ENCODE results near the gene ALKBH6.

ALKBH6 gene

GRCh38 chr19:35991731-35992450, 22.1 kb downstream of the ALKBH6 start:
- no peak overlapping the region for H3K4me3 ChIP-seq (ENCODE audit: low read depth, low read length, poor library complexity, severe bottlenecking)
- no peaks in the 10 kb centered on the region for H4K20me1 ChIP-seq (ENCODE audit: insufficient read depth, low read length)
- no peak for TF ChIP-seq CTCF (IDR thresholded peaks at IDR 0.05; ENCODE audit: low read length)
- no peak for TF ChIP-seq EZH2 (IDR thresholded peaks at IDR 0.05; ENCODE audit: borderline replicate concordance, low read length)
- H3F3A ChIP-seq (ENCODE audit: insufficient read depth, low read length): no peaks in the 10 kb centered on the region
- H3K9ac ChIP-seq (ENCODE audit: low read length): no peak overlapping the region
- H3K27ac ChIP-seq (ENCODE audit: low read depth, low read length, poor library complexity, severe bottlenecking): no peak overlapping the region
- H3K9me3 ChIP-seq (ENCODE audit: low read length): no peaks in the 10 kb centered on the region
- no peaks in the 10 kb centered on the region for H3K9me2 ChIP-seq (ENCODE audit: low read depth, low read length)
- no peak overlapping the region for H3K4me2 ChIP-seq (ENCODE audit: low read length)
- peaks cover 16% of the 10 kb centered on the region for H3K4me1 ChIP-seq (ENCODE audit: insufficient read depth, low read length, severe bottlenecking)
- no peak overlapping the region for H2AFZ ChIP-seq (ENCODE audit: low read length)
- H3K79me2 ChIP-seq (ENCODE audit: insufficient read depth, low read length): peaks cover 13% of the 10 kb centered on the region
- H3K27me3 ChIP-seq (ENCODE audit: insufficient read depth, low read length): no peaks in the 10 kb centered on the region; the same call in 1 of the 2 replicates
- H3K36me3 ChIP-seq (ENCODE audit: insufficient read depth, low read length): no peaks in the 10 kb centered on the region

- Histone ChIP-seq H3K9me3 (ENCODE audit: low read length) (no peaks in the 10 kb centered on the region), H3K4me1 (ENCODE audit: insufficient read depth, low read length, severe bottlenecking) (peaks cover 8% of the 10 kb centered on the region), H3K4me3 (ENCODE audit: low read depth, low read length, poor library complexity, severe bottlenecking) (no peak overlapping the region), H3K4me2 (ENCODE audit: low read length) (no peak overlapping the region), H4K20me1 (ENCODE audit: insufficient read depth, low read length) (no peaks in the 10 kb centered on the region), H3K27me3 (ENCODE audit: insufficient read depth, low read length) (no peaks in the 10 kb centered on the region; the same call in 1 of the 2 replicates), H2AFZ (ENCODE audit: low read length) (no peak overlapping the region), H3K36me3 (ENCODE audit: insufficient read depth, low read length) (no peaks in the 10 kb centered on the region), H3K79me2 (ENCODE audit: insufficient read depth, low read length) (peaks cover 6% of the 10 kb centered on the region), H3K9ac (ENCODE audit: low read length) (no peak overlapping the region), H3K9me2 (ENCODE audit: low read depth, low read length) (no peaks in the 10 kb centered on the region), H3K27ac (ENCODE audit: low read depth, low read length, poor library complexity, severe bottlenecking) (no peak overlapping the region), H3F3A (ENCODE audit: insufficient read depth, low read length) (no peaks in the 10 kb centered on the region)
- no peak for TF ChIP-seq CTCF (IDR thresholded peaks at IDR 0.05; ENCODE audit: low read length)
- no peak for TF ChIP-seq EZH2 (IDR thresholded peaks at IDR 0.05; ENCODE audit: borderline replicate concordance, low read length)
Observed at GRCh38 chr19:35990771-35991730, 23.0 kb downstream of the ALKBH6 start.

GRCh38 chr19:35990156-35990555, 23.9 kb downstream of the ALKBH6 start:
- peaks cover 4% of the 10 kb centered on the region; the same call in 1 of the 2 replicates for H3K27me3 ChIP-seq (ENCODE audit: insufficient read depth, low read length)
- no peak overlapping the region for H3K9ac ChIP-seq (ENCODE audit: low read length)
- H3K4me3 ChIP-seq (ENCODE audit: low read depth, low read length, poor library complexity, severe bottlenecking): no peak overlapping the region
- no peaks in the 10 kb centered on the region for H3K36me3 ChIP-seq (ENCODE audit: insufficient read depth, low read length)
- H4K20me1 ChIP-seq (ENCODE audit: insufficient read depth, low read length): no peaks in the 10 kb centered on the region
- H2AFZ ChIP-seq (ENCODE audit: low read length): no peak overlapping the region
- H3K9me3 ChIP-seq (ENCODE audit: low read length): no peaks in the 10 kb centered on the region
- TF ChIP-seq EZH2 (IDR thresholded peaks at IDR 0.05; ENCODE audit: borderline replicate concordance, low read length) (no peak), CTCF (IDR thresholded peaks at IDR 0.05; ENCODE audit: low read length) (no peak)
- no peak overlapping the region for H3K27ac ChIP-seq (ENCODE audit: low read depth, low read length, poor library complexity, severe bottlenecking)
- H3K4me1 ChIP-seq (ENCODE audit: insufficient read depth, low read length, severe bottlenecking): peaks cover 4% of the 10 kb centered on the region
- no peaks in the 10 kb centered on the region for H3K9me2 ChIP-seq (ENCODE audit: low read depth, low read length)
- H3F3A ChIP-seq (ENCODE audit: insufficient read depth, low read length): no peaks in the 10 kb centered on the region
- H3K79me2 ChIP-seq (ENCODE audit: insufficient read depth, low read length): no peaks in the 10 kb centered on the region
- no peak overlapping the region for H3K4me2 ChIP-seq (ENCODE audit: low read length)

Data from OCI-LY1 (cell line).